GM12878 (cell line): ENCODE data around the gene BTG2. TPM values are rescaled to one million over a fixed set of nuclear protein-coding genes. Genes with fewer than 3 reads are reported as not detected.

Source experiments
- ATAC-seq: fragments of 200-7000 bp; cut with Tn5 transposase; 3 replicates; pipeline ENCODE4 v1.9.1; 2020; ENCODE audit warnings: mild to moderate bottlenecking, moderate library complexity
- BruUV-seq: library from RNA; stranded (reverse); fragments of 400-500 nt; replicated peaks from 2 replicates; lab custom pipeline; 2021; lab: Mats Ljungman, UMichigan
- CTCF ChIA-PET: fragments of 300-600 bp; sonication (Branson Sonifier 250); formaldehyde crosslinking; extraction: SDS; loops from one replicate; lab custom pipeline; 2021; ENCODE audit warnings: inconsistent platforms; lab: Yijun Ruan, JAX
- POLR2A ChIA-PET: fragments of 350-600 bp; formaldehyde crosslinking; extraction: SDS; loops from one replicate; lab custom pipeline; 2021; ENCODE audit warnings: inconsistent platforms; lab: Charles Lee
- RAD21 ChIA-PET: fragments of 300-600 bp; sonication (Branson Sonifier 250); formaldehyde crosslinking; loops from one replicate; lab custom pipeline; 2023; ENCODE audit warnings: antibody characterized with exemption; ENCODE audit not compliant: unreplicated experiment; lab: Charles Lee
- SMC1A ChIA-PET: fragments of 300-600 bp; sonication (Branson Sonifier 250); formaldehyde crosslinking; loops from one replicate; lab custom pipeline; 2023; ENCODE audit not compliant: unreplicated experiment, uncharacterized antibody; lab: Charles Lee
- DNase-seq: peaks from one replicate; pipeline ENCODE4 v3.0.0-alpha.2; 2011; ENCODE audit warnings: low read depth, low spot score
- FAIRE-seq: peaks from 3 replicates; lab custom pipeline; 2011; peaks lifted over from hg19 to GRCh38; lab: Jason Lieb, UNC
- H2AFZ ChIP-seq: 2 replicates; pipeline ENCODE4 v1.6.0; 2011; ENCODE audit warnings: low read depth, low read length, control low read depth; ENCODE audit not compliant: control insufficient read depth
- H3K27ac ChIP-seq: 2 replicates; pipeline ENCODE4 v1.5.1; 2011; ENCODE audit warnings: control low read depth; ENCODE audit not compliant: control insufficient read depth, insufficient read depth
- H3K27me3 ChIP-seq, 2 experiments: replicated peaks in 1 of 2; 2 replicates each; pipeline versions ENCODE4 v1.6.0 to v1.6.1; 2011; ENCODE audit warnings: low read length in 1 of 2; ENCODE audit not compliant: control insufficient read depth in 2 of 2, insufficient read depth in 2 of 2
- H3K36me3 ChIP-seq, 2 experiments: 2 replicates each; pipeline ENCODE4 v1.5.1; 2011; ENCODE audit warnings: low read length in 1 of 2; ENCODE audit not compliant: control insufficient read depth in 2 of 2, insufficient read depth in 2 of 2
- H3K4me1 ChIP-seq: 2 replicates; pipeline ENCODE4 v1.6.1; 2011; ENCODE audit warnings: mild to moderate bottlenecking, low read length, moderate library complexity, mixed read lengths; ENCODE audit not compliant: control insufficient read depth, insufficient read depth
- H3K4me2 ChIP-seq: 2 replicates; pipeline ENCODE4 v1.6.0; 2011; ENCODE audit warnings: control low read depth; ENCODE audit not compliant: control insufficient read depth, insufficient read depth
- H3K4me3 ChIP-seq: fragments of 200-600 bp; sonication (generic); 2 replicates; pipeline ENCODE4 v1.5.1; 2016
- H3K79me2 ChIP-seq: 2 replicates; pipeline ENCODE4 v1.6.0; 2011; ENCODE audit warnings: low read length; ENCODE audit not compliant: control insufficient read depth, insufficient read depth
- H3K9ac ChIP-seq: 2 replicates; pipeline ENCODE4 v1.8.0; 2011; ENCODE audit warnings: low read length, control low read depth, mixed read lengths; ENCODE audit not compliant: control insufficient read depth, insufficient read depth
- H3K9me3 ChIP-seq: replicated peaks from 3 replicates; pipeline ENCODE4 v1.5.1; 2011; ENCODE audit warnings: mild to moderate bottlenecking, low read length; ENCODE audit not compliant: control insufficient read depth, insufficient read depth
- H4K20me1 ChIP-seq: 2 replicates; pipeline ENCODE4 v1.6.0; 2011; ENCODE audit not compliant: control insufficient read depth, insufficient read depth
- ATF3 ChIP-seq: IDR thresholded peaks from 2 replicates; pipeline ENCODE4 v1.6.1; 2011; ENCODE audit warnings: low read depth, mild to moderate bottlenecking, low read length, moderate library complexity, borderline replicate concordance; ENCODE audit errors: extremely low read depth
- MYC ChIP-seq: IDR thresholded peaks from 2 replicates; pipeline ENCODE4 v1.6.1; 2011; ENCODE audit warnings: mild to moderate bottlenecking, low read length, moderate library complexity, inconsistent platforms; ENCODE audit not compliant: insufficient read depth, insufficient replicate concordance, insufficient read length, severe bottlenecking
- NFIC ChIP-seq: IDR thresholded peaks from 2 replicates; pipeline ENCODE4 v1.6.1; 2012; ENCODE audit warnings: low read depth, mild to moderate bottlenecking, inconsistent platforms, low read length, moderate library complexity
- SREBF1 ChIP-seq: IDR thresholded peaks from 2 replicates; pipeline ENCODE4 v1.6.1; 2012; ENCODE audit warnings: mild to moderate bottlenecking, low read length
- YBX1 ChIP-seq: fragments of 450-650 bp; IDR thresholded peaks from 2 replicates; pipeline ENCODE4 v1.6.1; 2016; ENCODE audit warnings: antibody characterized with exemption
- WGBS: methylation state at CpG from one replicate; pipeline ENCODE4 v1.1.6; 2016; ENCODE audit warnings: low lambda C conversion rate; ENCODE audit not compliant: insufficient replicate concordance, insufficient coverage; ENCODE audit errors: missing lambda C conversion rate; 5-methylcytosine and 5-hydroxymethylcytosine counted together
- in situ Hi-C: fragments of 300-500 bp; cut with MboI; formaldehyde crosslinking; loops from 9 replicates; pipeline ENCODE4 v1.14.3; 2018; ENCODE audit warnings: mixed read lengths
- intact Hi-C: fragments of 100-400 bp; cut with micrococcal nuclease; formaldehyde crosslinking; loops from one replicate; pipeline ENCODE4 v1.14.2; 2022; ENCODE audit not compliant: unreplicated experiment
- polyA plus RNA-seq, 11 experiments: library from polyadenylated mRNA; depleted of rRNA in 4 of 11; unstranded in 6 of 11; stranded (reverse) in 5 of 11; fragments of >200 nt; fragmentation: Nextera tagmentation in 4 of 11; fragmentation: Illumina TruSeq in 1 of 11; extraction: Ambion mirVana in 4 of 11; extraction: Trizol in 1 of 11; gene quantifications; 1 replicate in 1 of 11; 2 replicates in 10 of 11; pipeline versions ENCODE4 v1.2.1 to v1.2.3, GENCODE V29; 2011 to 2016; ENCODE audit warnings: inconsistent platforms in 2 of 11, missing spikeins in 2 of 11, low read depth in 1 of 11
- total RNA-seq, 4 experiments: library from RNA; depleted of rRNA in 3 of 4; stranded (reverse); fragments of >200 nt in 3 of 4; fragmentation: Illumina TruSeq in 1 of 4; extraction: Trizol in 1 of 4; gene quantifications; 2 replicates each; pipeline versions ENCODE4 v1.2.1 to v1.2.3, GENCODE V29; 2013 to 2021

The BTG2 gene
- total and polyA plus RNA-seq, 10 of the 15 experiments (the other 5 are each of a cell fraction or from before 2014, with no cell fraction given): 23.3 to 160 (median 98.1) TPM

DNA sequence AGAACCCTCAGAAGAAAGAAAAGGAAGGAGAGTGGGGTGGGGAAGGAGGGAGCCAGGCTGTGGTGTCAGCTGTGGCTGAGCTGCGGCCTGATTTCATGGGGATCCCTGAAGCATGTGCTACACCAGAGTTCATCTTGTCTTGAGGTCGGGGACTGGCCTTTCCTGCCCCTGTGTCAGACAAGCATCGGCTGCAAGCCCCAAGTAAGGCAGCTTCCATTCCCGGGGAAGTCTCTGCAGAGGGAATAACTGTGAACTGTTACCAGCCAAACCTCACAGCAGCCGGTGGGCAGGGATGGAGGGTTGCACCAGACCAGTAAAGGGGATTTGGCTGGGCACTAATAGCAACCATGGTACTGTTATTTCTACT lies 35.7 kb upstream of the BTG2 start:
- RAD21 ChIA-PET: interaction anchor here (1.0 to 30.0 kb wide), 16 partner anchors 17 to 245 kb away, joined by 3 to 501 read pairs (median 12); partner anchors contain the start of gene BTG2
- Histone ChIP-seq H3K9me3 (no peaks in the 10 kb centered on the region), H4K20me1 (no peaks in the 10 kb centered on the region), H3K27me3 (no peaks in the 10 kb centered on the region), H3K27ac (no peak overlapping the region), H3K9ac (no peak overlapping the region), H2AFZ (no peak overlapping the region), H3K79me2 (peaks cover 7% of the 10 kb centered on the region), H3K36me3 (no peaks in the 10 kb centered on the region), H3K4me1 (peaks cover 19% of the 10 kb centered on the region), H3K4me3 (no peak overlapping the region), H3K4me2 (no peak overlapping the region)
- SMC1A ChIA-PET: interaction anchor here (0.6 to 30.2 kb wide), 27 partner anchors 12 to 301 kb away, joined by 3 to 590 read pairs (median 4); partner anchors contain the start of genes BTG2 and MYOG
- CTCF ChIA-PET: interaction anchor here (0.5 to 15.2 kb wide), 51 partner anchors 13 to 540 kb away, joined by 3 to 854 read pairs (median 4); partner anchors contain the start of genes BTG2, MYOG, OPTC and PRELP
- no TSS peak for BruUV-seq
- no peak for FAIRE-seq
- no peak for ATAC-seq
- intact Hi-C loops: loop anchor here (2.0 to 5.0 kb wide), 3 partner anchors 97 to 231 kb away; no protein-coding TSS in a partner anchor
- DNase-seq: no peak
- POLR2A ChIA-PET: interaction anchor here (0.6 to 1.5 kb wide), 4 partner anchors 37 to 173 kb away, joined by 3 to 5 read pairs (median 4); no protein-coding TSS in a partner anchor
- in situ Hi-C loops: loop anchor here (5.0 kb wide), 4 partner anchors 68 to 433 kb away; no protein-coding TSS in a partner anchor
- 49% methylated on average over 5 of the region's 5 CpGs for WGBS
- TF ChIP-seq YBX1: no peak
- no peak for TF ChIP-seq ATF3
- TF ChIP-seq MYC: no peak
- no peak for TF ChIP-seq NFIC
- no peak for TF ChIP-seq SREBF1
